ENCODE measurements around the gene ZFYVE26.

GRCh38 chr14:67787673-67788072, 28.7 kb downstream of the ZFYVE26 start:
- TF ChIP-seq CTCF (conservative IDR thresholded peaks at IDR 0.05; ENCODE audit: low read depth, low read length) (no peak), EZH2 (IDR thresholded peaks at IDR 0.05; ENCODE audit: low read length, unreplicated experiment) (no peak), EZH2phosphoT487 (IDR thresholded peaks at IDR 0.05; ENCODE audit: borderline replicate concordance, low read length) (no peak)
